Activated naive CD4-positive, alpha-beta T cell treated with anti-CD3 and anti-CD28 coated beads, Interleukin-2, amount 50 U/mL, for 72 hours (primary cell): ENCODE measurements around the gene PTPRD. TPM values are rescaled to one million over a fixed set of nuclear protein-coding genes. Genes with fewer than 3 reads are reported as not detected.

Experiments
- ATAC-seq, 2 donors: fragments of 150-1000 bp; cut with Tn5 transposase; 2 replicates each; pipeline ENCODE4 v1.10.0; 2021; ENCODE audit warnings: mild to moderate bottlenecking in 2 of 2, moderate library complexity in 2 of 2
- DNase-seq, 2 donors: peaks; one replicate each; pipeline ENCODE4 v3.0.0; 2021 to 2022; ENCODE audit warnings: low spot score in 2 of 2
- H3K27ac Mint-ChIP-seq, 2 donors: one replicate each; pipeline ENCODE4 v1.8.0; 2022; ENCODE audit warnings: mild to moderate bottlenecking in 2 of 2, mixed read lengths in 2 of 2
- H3K36me3 Mint-ChIP-seq, 2 donors: one replicate each; pipeline ENCODE4 v1.8.0; 2022; ENCODE audit warnings: mixed read lengths in 2 of 2
- H3K9me3 Mint-ChIP-seq, 2 donors: one replicate each; pipeline ENCODE4 v1.8.0; 2022; ENCODE audit warnings: mixed read lengths in 2 of 2
- total RNA-seq, 2 donors: library from RNA; stranded (reverse); gene quantifications; one replicate each; pipeline ENCODE4 v1.2.3, GENCODE V29; 2022

PTPRD gene
- total RNA-seq, 2 donors from 2014 or later, result not detected

GRCh38 chr9:9892217-9892616 is 720.6 kb downstream of the PTPRD start:
- Mint-ChIP-seq H3K9me3 (peaks cover 0 to 7% of the 10 kb centered on the region in 2 donors), H3K36me3 (no peaks in the 10 kb centered on the region), H3K27ac (no peak overlapping the region)
- ATAC-seq (no peak), DNase-seq (no peak)

DNA sequence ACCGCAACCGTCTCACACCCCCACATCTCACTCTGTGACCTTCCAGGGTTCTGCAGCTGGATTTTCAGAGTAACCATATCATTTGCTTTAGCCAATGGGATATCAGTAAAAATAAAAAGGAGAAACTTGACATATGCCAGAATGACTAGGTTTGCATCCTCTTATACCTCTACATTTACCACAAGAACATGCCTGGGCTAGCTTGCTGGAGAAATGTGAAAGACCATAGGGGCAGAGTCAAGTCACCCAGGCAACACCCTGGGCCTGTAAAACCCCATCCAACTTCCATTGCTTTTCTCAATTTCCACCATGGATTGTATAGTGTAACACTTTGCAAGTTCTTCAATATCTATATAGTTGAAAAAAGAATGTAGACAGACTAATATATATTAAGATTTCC is 731.1 kb downstream of the PTPRD start:
- H3K27ac Mint-ChIP-seq, result no peak overlapping the region
- DNase-seq, result no peak
- peak in 1 of 2 donors; percentile 13 for ATAC-seq
- H3K36me3 Mint-ChIP-seq, result no peaks in the 10 kb centered on the region
- peaks cover 0 to 12% of the 10 kb centered on the region in 2 donors for H3K9me3 Mint-ChIP-seq

DNA sequence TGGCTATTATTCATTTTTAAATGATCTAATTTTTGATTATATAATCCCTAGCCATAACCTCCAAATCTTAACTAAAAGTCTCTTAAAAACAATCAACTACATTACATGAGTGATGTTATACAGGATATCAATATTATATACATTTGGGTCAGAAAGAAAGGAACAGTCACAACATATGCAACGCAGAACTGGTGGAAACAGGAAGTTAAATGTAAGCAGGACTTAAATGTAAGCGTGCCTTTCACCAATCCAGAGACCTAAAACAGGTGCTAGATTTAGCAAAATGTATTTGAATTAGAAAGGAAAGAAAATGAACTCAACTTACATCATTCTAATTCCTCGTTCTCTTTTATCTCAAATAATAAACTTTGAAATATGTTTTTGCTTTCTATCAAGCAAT is 738.5 kb downstream of the PTPRD start:
- no peak for DNase-seq
- H3K27ac Mint-ChIP-seq, result no peak overlapping the region
- no peaks in the 10 kb centered on the region for H3K36me3 Mint-ChIP-seq
- H3K9me3 Mint-ChIP-seq, result peaks cover 0 to 5% of the 10 kb centered on the region in 2 donors
- no peak for ATAC-seq

DNA sequence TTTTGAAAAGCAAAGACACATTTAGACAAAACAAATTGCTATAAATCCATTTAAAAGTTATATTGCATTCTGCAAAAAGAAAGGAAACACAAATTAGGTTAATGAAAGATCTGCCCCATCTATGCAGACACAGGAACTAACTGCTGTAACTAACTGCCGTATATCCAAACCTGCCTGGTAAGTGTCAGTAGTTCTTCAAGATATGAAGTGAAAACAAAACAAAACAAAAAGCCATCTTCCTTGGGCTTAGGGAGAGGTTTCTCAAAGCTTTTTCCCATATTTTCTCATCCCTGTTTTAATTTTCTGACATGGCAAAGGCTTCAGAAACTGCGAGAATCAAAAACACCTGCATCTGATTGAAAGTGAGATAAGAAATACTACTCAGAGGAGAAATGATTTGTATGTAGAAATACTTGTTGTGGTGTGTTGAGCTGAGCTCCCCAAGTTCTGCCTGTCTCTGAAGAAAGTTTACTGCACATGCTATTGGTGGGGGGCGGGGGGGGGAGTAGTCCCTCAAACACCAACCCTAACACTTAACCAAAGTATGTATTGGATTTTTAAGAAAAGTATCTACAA is 750.5 kb downstream of the PTPRD start:
- ATAC-seq (no peak), DNase-seq (no peak)
- no peak overlapping the region for H3K27ac Mint-ChIP-seq
- no peaks in the 10 kb centered on the region for H3K36me3 Mint-ChIP-seq
- peaks cover 0 to 4% of the 10 kb centered on the region in 2 donors for H3K9me3 Mint-ChIP-seq

DNA sequence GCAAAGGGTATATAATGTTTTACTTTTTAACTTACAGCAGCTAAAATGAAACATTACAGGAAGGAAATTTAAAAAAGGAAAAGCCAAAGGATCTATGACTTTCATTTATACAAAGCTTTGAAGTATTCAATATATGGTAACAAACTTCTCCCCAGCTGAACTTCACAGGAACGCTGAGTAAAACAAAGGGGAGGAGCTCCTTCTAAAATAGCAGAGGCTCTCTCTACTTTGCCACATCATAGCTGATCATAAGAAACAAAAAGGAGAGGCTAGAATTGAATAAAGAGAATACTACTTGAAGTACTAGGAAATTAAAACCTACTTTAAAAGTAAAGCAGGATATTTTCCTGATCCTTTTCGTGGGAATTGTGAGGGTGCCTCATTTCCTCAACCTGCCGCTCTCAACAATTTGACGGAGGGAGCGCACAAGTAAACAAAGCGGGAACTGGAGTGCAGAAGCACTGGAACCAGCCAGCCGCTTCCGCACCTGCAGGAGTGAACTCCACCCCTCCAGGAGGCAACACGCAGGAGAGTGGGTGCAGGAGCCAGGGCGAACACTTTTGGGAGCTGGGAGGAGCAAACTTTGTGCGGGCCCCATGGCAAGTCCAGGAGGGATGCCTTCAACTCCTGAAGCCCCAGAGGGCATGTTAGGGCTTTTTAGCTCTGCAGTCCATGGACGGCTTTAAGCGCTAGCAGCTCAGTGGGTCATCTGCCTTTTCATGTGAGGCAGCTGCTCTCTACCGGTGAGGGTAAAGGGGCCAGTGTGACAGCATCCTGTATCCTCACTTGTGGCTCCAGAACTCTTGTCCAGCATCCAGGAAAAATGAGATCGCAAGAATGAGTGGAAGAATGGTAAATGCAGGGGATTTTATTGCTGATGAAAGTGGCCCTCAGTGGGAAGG is 757.4 kb downstream of the PTPRD start:
- Mint-ChIP-seq H3K9me3 (peaks cover 0 to 4% of the 10 kb centered on the region in 2 donors), H3K27ac (no peak overlapping the region), H3K36me3 (no peaks in the 10 kb centered on the region)
- DNase-seq, result no peak
- ATAC-seq, result no peak

DNA sequence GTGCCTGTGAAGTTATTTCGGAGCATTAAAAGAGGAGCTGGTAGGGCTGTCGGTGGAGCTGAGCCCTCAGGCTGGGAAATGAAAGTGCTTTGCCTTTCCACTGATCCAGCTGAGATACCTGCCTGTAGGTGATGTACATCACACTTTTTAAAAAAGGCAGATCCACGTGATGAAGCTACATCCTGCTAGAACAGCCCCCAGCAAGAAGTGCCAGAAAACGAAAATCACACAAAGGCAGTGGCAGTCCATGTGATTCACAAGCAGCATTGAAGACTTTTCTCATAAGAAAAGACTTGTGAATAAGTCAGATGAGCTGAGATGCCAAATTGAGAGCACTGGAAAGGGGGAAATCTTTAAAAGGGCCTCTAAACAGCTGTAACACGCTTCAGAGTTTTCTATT is 765.1 kb downstream of the PTPRD start:
- no peaks in the 10 kb centered on the region for H3K9me3 Mint-ChIP-seq
- no peaks in the 10 kb centered on the region for H3K36me3 Mint-ChIP-seq
- DNase-seq (no peak), ATAC-seq (no peak)
- H3K27ac Mint-ChIP-seq, result no peak overlapping the region

DNA sequence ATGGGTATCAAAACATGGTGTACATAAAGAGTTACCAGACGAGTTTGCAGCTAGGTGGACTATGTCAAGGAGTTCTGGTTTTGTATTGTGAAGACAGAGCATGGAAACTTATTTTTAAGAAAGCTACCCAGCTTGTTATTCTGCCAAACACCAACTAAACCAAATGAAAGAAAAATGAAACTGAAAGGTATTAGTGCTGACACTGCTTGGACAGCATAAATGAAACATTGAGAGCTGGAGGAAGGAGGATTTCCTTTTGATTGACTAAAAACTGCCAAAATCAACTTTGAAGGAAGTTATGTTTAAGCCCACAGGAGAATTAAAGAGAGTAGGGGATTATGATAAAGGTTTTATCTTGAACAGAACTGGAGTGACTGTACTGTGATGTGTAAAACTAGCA is 766.2 kb downstream of the PTPRD start:
- no peaks in the 10 kb centered on the region for H3K9me3 Mint-ChIP-seq
- no peak overlapping the region for H3K27ac Mint-ChIP-seq
- DNase-seq, result no peak
- no peak for ATAC-seq
- no peaks in the 10 kb centered on the region for H3K36me3 Mint-ChIP-seq

- Mint-ChIP-seq H3K36me3 (no peaks in the 10 kb centered on the region), H3K27ac (no peak overlapping the region), H3K9me3 (peaks cover 0 to 7% of the 10 kb centered on the region in 2 donors)
- DNase-seq, result no peak
- ATAC-seq, result no peak
Observed at GRCh38 chr9:9820436-9820835, 792.4 kb downstream of the PTPRD start.

GRCh38 chr9:9819886-9820285 is 792.9 kb downstream of the PTPRD start:
- DNase-seq, result no peak
- Mint-ChIP-seq H3K36me3 (no peaks in the 10 kb centered on the region), H3K9me3 (peaks cover 0 to 7% of the 10 kb centered on the region in 2 donors), H3K27ac (no peak overlapping the region)
- ATAC-seq, result no peak

DNA sequence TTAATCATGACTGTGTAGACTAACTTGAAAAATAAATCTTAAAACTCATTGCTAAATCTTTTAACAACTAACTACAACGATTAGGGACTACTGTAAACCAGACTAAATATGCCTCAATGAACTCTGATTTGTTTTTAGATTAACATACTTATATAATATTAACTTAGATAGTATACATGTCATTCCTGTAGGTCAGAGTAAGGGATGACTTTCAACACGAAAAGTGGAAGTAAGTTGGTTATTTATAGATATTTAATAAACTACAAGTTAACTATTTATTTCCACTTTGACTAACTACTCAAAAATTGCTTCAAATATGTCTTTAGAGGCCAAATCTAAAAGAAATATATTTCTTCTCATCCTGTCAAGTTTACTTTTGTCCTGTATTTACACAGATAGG is 795.6 kb downstream of the PTPRD start:
- no peaks in the 10 kb centered on the region for H3K36me3 Mint-ChIP-seq
- no peak overlapping the region for H3K27ac Mint-ChIP-seq
- peaks cover 0 to 4% of the 10 kb centered on the region in 2 donors for H3K9me3 Mint-ChIP-seq
- no peak for ATAC-seq
- no peak for DNase-seq

- Mint-ChIP-seq H3K27ac (no peak overlapping the region), H3K36me3 (no peaks in the 10 kb centered on the region), H3K9me3 (peaks cover 0 to 5% of the 10 kb centered on the region in 2 donors)
- DNase-seq (no peak), ATAC-seq (no peak)
Observed at GRCh38 chr9:9804109-9804508, 808.7 kb downstream of the PTPRD start.

- no peak overlapping the region for H3K27ac Mint-ChIP-seq
- DNase-seq (no peak), ATAC-seq (no peak)
- peaks cover 0 to 4% of the 10 kb centered on the region in 2 donors for H3K9me3 Mint-ChIP-seq
- no peaks in the 10 kb centered on the region for H3K36me3 Mint-ChIP-seq
Observed at GRCh38 chr9:9799287-9799686, 813.5 kb downstream of the PTPRD start.

- DNase-seq, result no peak
- H3K36me3 Mint-ChIP-seq, result no peaks in the 10 kb centered on the region
- H3K9me3 Mint-ChIP-seq, result peaks cover 0 to 4% of the 10 kb centered on the region in 2 donors
- ATAC-seq, result no peak
- H3K27ac Mint-ChIP-seq, result no peak overlapping the region
Observed at GRCh38 chr9:9792144-9792857, 820.5 kb downstream of the PTPRD start.

GRCh38 chr9:9791611-9792010 is 821.2 kb downstream of the PTPRD start:
- ATAC-seq (no peak), DNase-seq (no peak)
- Mint-ChIP-seq H3K36me3 (no peaks in the 10 kb centered on the region), H3K27ac (no peak overlapping the region), H3K9me3 (no peaks in the 10 kb centered on the region)

- Mint-ChIP-seq H3K36me3 (no peaks in the 10 kb centered on the region), H3K9me3 (no peaks in the 10 kb centered on the region), H3K27ac (no peak overlapping the region)
- no peak for DNase-seq
- ATAC-seq, result no peak
Observed at GRCh38 chr9:9790216-9790872, 822.5 kb downstream of the PTPRD start.

GRCh38 chr9:9783711-9784110 is 829.1 kb downstream of the PTPRD start:
- no peak overlapping the region for H3K27ac Mint-ChIP-seq

GRCh38 chr9:9783211-9783610 is 829.6 kb downstream of the PTPRD start:
- ATAC-seq (no peak), DNase-seq (no peak)
- Mint-ChIP-seq H3K36me3 (no peaks in the 10 kb centered on the region), H3K27ac (no peak overlapping the region), H3K9me3 (no peaks in the 10 kb centered on the region)

More at GRCh38 chr9:9783711-9784110, 829.1 kb downstream of the PTPRD start:
- ATAC-seq (no peak), DNase-seq (no peak)
- no peaks in the 10 kb centered on the region for H3K36me3 Mint-ChIP-seq
- H3K9me3 Mint-ChIP-seq, result no peaks in the 10 kb centered on the region
